Neuronal stem cell (in vitro differentiated cells): Measurements from ENCODE around the gene NF2.

ENCODE experiments used
- DNase-seq: peaks from one replicate; pipeline ENCODE4 v3.0.0-alpha.2; 2013; ENCODE audit warnings: low spot score
- H2AFZ ChIP-seq: one replicate; pipeline ENCODE4 v1.6.1; 2013; ENCODE audit warnings: mild to moderate bottlenecking, low read length, inconsistent platforms
- H2AK5ac ChIP-seq: 2 replicates; pipeline ENCODE4 v1.6.1; 2013; ENCODE audit warnings: low read depth, mild to moderate bottlenecking, inconsistent platforms, low read length, moderate library complexity, mixed read lengths
- H2BK120ac ChIP-seq: 2 replicates; pipeline ENCODE4 v1.6.1; 2013; ENCODE audit warnings: low read depth, mild to moderate bottlenecking, inconsistent platforms, low read length, moderate library complexity, mixed read lengths
- H2BK12ac ChIP-seq: one replicate; pipeline ENCODE4 v1.6.1; 2013; ENCODE audit warnings: low read length, inconsistent platforms
- H2BK15ac ChIP-seq: 2 replicates; pipeline ENCODE4 v1.6.1; 2013; ENCODE audit warnings: mild to moderate bottlenecking, low read length, inconsistent platforms, mixed read lengths
- H2BK5ac ChIP-seq: one replicate; pipeline ENCODE4 v1.6.1; 2013; ENCODE audit warnings: inconsistent platforms, mild to moderate bottlenecking, low read length, moderate library complexity
- H3K14ac ChIP-seq: one replicate; pipeline ENCODE4 v1.6.1; 2013; ENCODE audit warnings: low read length, inconsistent platforms
- H3K18ac ChIP-seq: 2 replicates; pipeline ENCODE4 v1.6.1; 2013; ENCODE audit warnings: low read length, inconsistent platforms
- H3K23ac ChIP-seq: 2 replicates; pipeline ENCODE4 v1.6.1; 2013; ENCODE audit warnings: low read depth, mild to moderate bottlenecking, mixed read lengths, low read length, inconsistent platforms; ENCODE audit not compliant: poor library complexity
- H3K27ac ChIP-seq: replicated peaks from 3 replicates; pipeline ENCODE4 v1.5.1; 2013; ENCODE audit warnings: low read length, inconsistent platforms
- H3K27me3 ChIP-seq, 3 experiments: 2 replicates each; pipeline ENCODE4 v1.6.1; 2013; ENCODE audit warnings: low read length in 3 of 3, mild to moderate bottlenecking in 2 of 3, inconsistent platforms in 1 of 3, low read depth in 1 of 3, mixed read lengths in 1 of 3, moderate library complexity in 1 of 3; ENCODE audit not compliant: control insufficient read depth in 3 of 3, insufficient read depth in 3 of 3
- H3K36me3 ChIP-seq, 2 donors: replicated peaks in 1 of 2; 2 replicates each; pipeline ENCODE4 v1.6.1; 2013; ENCODE audit warnings: low read length in 2 of 2; ENCODE audit not compliant: control insufficient read depth in 2 of 2, insufficient read depth in 2 of 2
- H3K4ac ChIP-seq: 2 replicates; pipeline ENCODE4 v1.6.1; 2013; ENCODE audit warnings: inconsistent platforms, mild to moderate bottlenecking, low read length, moderate library complexity
- H3K4me1 ChIP-seq, 2 donors: 1 replicate in 1 of 2; 2 replicates in 1 of 2; pipeline ENCODE4 v1.6.1; 2013; ENCODE audit warnings: low read length in 2 of 2, low read depth in 1 of 2; ENCODE audit not compliant: control insufficient read depth in 2 of 2, insufficient read depth in 1 of 2
- H3K4me2 ChIP-seq: one replicate; pipeline ENCODE4 v1.6.1; 2013; ENCODE audit warnings: mild to moderate bottlenecking, low read length, inconsistent platforms; ENCODE audit not compliant: insufficient read depth, poor library complexity, severe bottlenecking
- H3K4me3 ChIP-seq, 2 donors: 2 replicates each; pipeline ENCODE4 v1.5.1; 2013; ENCODE audit warnings: low read length in 2 of 2, mild to moderate bottlenecking in 2 of 2, inconsistent platforms in 1 of 2, moderate library complexity in 1 of 2
- H3K79me1 ChIP-seq: one replicate; pipeline ENCODE4 v1.6.1; 2013; ENCODE audit warnings: low read depth, mild to moderate bottlenecking, inconsistent platforms, low read length, moderate library complexity
- H3K9ac ChIP-seq: one replicate; pipeline ENCODE4 v1.6.1; 2013; ENCODE audit warnings: mild to moderate bottlenecking, low read depth, low read length, inconsistent platforms; ENCODE audit not compliant: poor library complexity
- H3K9me3 ChIP-seq, 2 donors: replicated peaks in 1 of 2; 2 replicates each; pipeline versions ENCODE3 to v1.6.1; 2013; ENCODE audit warnings: low read length in 2 of 2, mild to moderate bottlenecking in 2 of 2, inconsistent platforms in 1 of 2, low read depth in 1 of 2, mixed read lengths in 1 of 2, moderate library complexity in 1 of 2; ENCODE audit not compliant: control insufficient read depth in 2 of 2, insufficient read depth in 1 of 2
- H4K8ac ChIP-seq: one replicate; pipeline ENCODE4 v1.6.1; 2013; ENCODE audit warnings: low read depth, mild to moderate bottlenecking, inconsistent platforms, low read length, moderate library complexity
- H4K91ac ChIP-seq: one replicate; pipeline ENCODE4 v1.6.1; 2013; ENCODE audit warnings: low read length, low read depth, mild to moderate bottlenecking, inconsistent platforms; ENCODE audit not compliant: poor library complexity
- WGBS, 2 donors: extraction: QIAGEN DNeasy Blood & Tissue Kit; methylation state at CpG; one replicate each; pipeline ENCODE4 v1.1.7; 2013; ENCODE audit warnings: missing lambda C conversion rate in 2 of 2, mixed read lengths in 1 of 2; ENCODE audit not compliant: insufficient read length in 2 of 2, insufficient replicate concordance in 1 of 2; ENCODE audit errors: extremely low coverage in 2 of 2; 5-methylcytosine and 5-hydroxymethylcytosine counted together

The NF2 gene

GRCh38 chr22:29713156-29713727 is 109.8 kb downstream of the NF2 start:
- no peak overlapping the region for H4K91ac ChIP-seq
- no peak overlapping the region for H3K9ac ChIP-seq
- no CpG with 5 or more reads among the region's 8 CpGs for WGBS, 2 donors
- peak overlapping the region; percentile 74 for H3K18ac ChIP-seq
- peak overlapping the region; percentile 32 for H3K14ac ChIP-seq
- H2BK120ac ChIP-seq: no peak overlapping the region
- no peak overlapping the region for H3K27ac ChIP-seq
- peaks cover 0 to 62% (median 12%) of the 10 kb centered on the region in 3 experiments for H3K27me3 ChIP-seq
- no peaks in the 10 kb centered on the region for H3K36me3 ChIP-seq
- H2BK15ac ChIP-seq: no peak overlapping the region
- H2AK5ac ChIP-seq: no peak overlapping the region
- no peak for DNase-seq
- no peak overlapping the region for H4K8ac ChIP-seq
- no peak overlapping the region for H3K4ac ChIP-seq
- H2AFZ ChIP-seq: no peak overlapping the region
- H3K4me3 ChIP-seq: no peak overlapping the region
- peaks cover 0 to 6% of the 10 kb centered on the region in 2 donors for H3K4me1 ChIP-seq
- H2BK5ac ChIP-seq: no peak overlapping the region
- no peak overlapping the region for H3K23ac ChIP-seq
- no peak overlapping the region for H3K4me2 ChIP-seq
- H3K9me3 ChIP-seq: peaks cover 0 to 2% of the 10 kb centered on the region in 2 donors
- H3K79me1 ChIP-seq: peaks cover 2% of the 10 kb centered on the region
- no peak overlapping the region for H2BK12ac ChIP-seq

DNA sequence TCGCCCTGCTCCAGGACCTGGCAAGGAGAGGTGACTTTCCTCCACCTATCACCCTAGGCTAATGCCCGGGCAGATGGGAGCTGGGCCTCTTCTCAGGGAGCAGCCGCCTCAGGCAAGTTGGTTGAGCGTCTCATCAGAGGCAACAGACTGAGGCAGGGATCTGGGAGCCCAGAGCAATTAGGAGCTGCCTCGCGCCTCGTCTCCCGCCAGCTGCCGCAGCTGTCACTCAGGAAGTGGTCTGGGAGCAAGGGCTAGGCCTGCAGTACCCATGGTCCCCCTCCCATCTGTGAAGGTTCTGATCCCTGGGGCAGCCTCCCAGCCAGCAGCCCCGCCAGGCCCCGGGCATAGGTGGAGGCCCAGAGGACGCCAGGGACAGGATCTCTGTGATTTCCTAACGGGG is 111.8 kb downstream of the NF2 start:
- H4K91ac ChIP-seq: no peak overlapping the region
- peaks cover 0 to 6% of the 10 kb centered on the region in 2 donors for H3K4me1 ChIP-seq
- H2BK120ac ChIP-seq: no peak overlapping the region
- no peak overlapping the region for H2BK12ac ChIP-seq
- no peak overlapping the region for H3K9ac ChIP-seq
- peaks cover 10 to 72% (median 31%) of the 10 kb centered on the region in 3 experiments for H3K27me3 ChIP-seq
- no peak overlapping the region for H2AK5ac ChIP-seq
- no peak overlapping the region for H3K4me3 ChIP-seq
- no CpG with 5 or more reads among the region's 13 CpGs for WGBS, 2 donors
- H3K27ac ChIP-seq: no peak overlapping the region
- peak overlapping the region; percentile 63 for H3K18ac ChIP-seq
- peaks cover 0 to 5% of the 10 kb centered on the region in 2 donors for H3K9me3 ChIP-seq
- peak overlapping the region; percentile 33 for H3K14ac ChIP-seq
- DNase-seq: no peak
- H3K4me2 ChIP-seq: no peak overlapping the region
- no peak overlapping the region for H3K23ac ChIP-seq
- no peak overlapping the region for H2BK5ac ChIP-seq
- no peak overlapping the region for H2AFZ ChIP-seq
- peaks cover 2% of the 10 kb centered on the region for H3K79me1 ChIP-seq
- no peak overlapping the region for H3K4ac ChIP-seq
- H4K8ac ChIP-seq: no peak overlapping the region
- H3K36me3 ChIP-seq: no peaks in the 10 kb centered on the region
- no peak overlapping the region for H2BK15ac ChIP-seq

DNA sequence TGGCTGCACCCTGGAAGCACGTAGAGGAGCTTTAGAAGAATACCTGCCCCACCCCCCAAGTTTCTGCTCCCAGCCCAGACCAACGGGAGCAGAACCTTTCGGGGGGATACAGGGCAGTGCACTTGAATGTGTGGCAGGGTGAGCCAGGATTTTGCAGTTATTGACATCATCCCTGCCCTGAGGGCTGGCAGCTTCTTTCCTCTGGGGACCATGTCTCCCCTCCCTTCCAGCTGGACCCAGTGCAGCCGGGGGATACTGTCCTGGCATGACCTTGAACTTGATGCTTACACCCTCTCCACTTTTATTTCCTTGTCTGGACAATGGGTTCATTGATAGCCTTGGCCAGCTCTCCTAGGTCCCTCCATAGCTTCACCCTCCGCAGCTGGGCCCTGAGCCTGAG is 112.3 kb downstream of the NF2 start:
- Histone ChIP-seq H3K4me1 (peaks cover 0 to 6% of the 10 kb centered on the region in 2 donors), H3K9ac (no peak overlapping the region), H3K4ac (no peak overlapping the region), H4K91ac (no peak overlapping the region), H3K36me3 (no peaks in the 10 kb centered on the region), H2BK15ac (no peak overlapping the region), H2BK5ac (no peak overlapping the region), H3K9me3 (peaks cover 0 to 5% of the 10 kb centered on the region in 2 donors), H3K27ac (no peak overlapping the region), H4K8ac (no peak overlapping the region), H3K23ac (peak overlapping the region; percentile 80), H3K4me2 (no peak overlapping the region), H3K27me3 (peaks cover 13 to 72% (median 36%) of the 10 kb centered on the region in 3 experiments), H3K18ac (no peak overlapping the region), H3K79me1 (peaks cover 2% of the 10 kb centered on the region), H2AFZ (no peak overlapping the region), H2BK12ac (no peak overlapping the region), H3K14ac (no peak overlapping the region), H2BK120ac (no peak overlapping the region), H2AK5ac (no peak overlapping the region), H3K4me3 (no peak overlapping the region)
- no peak for DNase-seq
- WGBS, 2 donors: no CpG with 5 or more reads among the region's 5 CpGs

DNA sequence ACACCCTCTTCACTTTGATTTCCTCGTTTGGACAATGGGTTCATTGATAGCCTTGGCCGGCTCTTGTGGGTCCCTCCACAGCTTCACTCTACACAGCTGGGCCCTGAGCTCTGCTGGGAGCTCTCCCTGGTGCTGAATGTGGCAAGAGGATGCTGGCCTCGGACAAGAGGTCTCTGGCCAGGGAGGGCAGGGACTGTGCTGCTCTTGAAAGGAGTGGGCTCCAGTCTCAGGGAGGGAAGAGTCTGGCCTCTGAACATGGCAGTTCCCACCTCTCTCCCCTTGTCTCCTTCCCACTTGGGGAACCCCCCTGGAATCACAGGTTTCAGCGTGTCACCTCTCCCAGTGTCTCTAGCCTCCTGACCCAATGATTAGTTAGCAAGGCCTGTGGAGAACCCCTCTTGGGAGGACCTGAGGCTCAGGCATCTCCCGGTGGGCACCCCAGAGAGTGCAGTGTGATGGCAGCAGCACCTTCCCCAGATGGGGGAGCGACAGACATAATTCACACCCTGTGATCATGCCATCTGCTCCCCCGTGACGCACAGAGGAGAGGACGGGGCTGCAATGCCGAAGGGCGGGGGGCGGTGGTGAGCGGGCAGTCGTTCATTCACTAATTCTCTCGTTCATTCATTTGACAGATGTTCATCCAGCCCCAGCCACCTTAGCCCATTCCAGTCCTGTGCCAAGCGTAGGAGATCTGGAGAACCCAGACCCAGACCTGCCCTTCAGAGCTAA is 113.5 kb downstream of the NF2 start:
- Histone ChIP-seq H3K36me3 (no peaks in the 10 kb centered on the region), H3K4me3 (no peak overlapping the region), H2BK120ac (no peak overlapping the region), H2BK5ac (no peak overlapping the region), H2AFZ (no peak overlapping the region), H3K4me2 (no peak overlapping the region), H3K27ac (no peak overlapping the region), H4K8ac (no peak overlapping the region), H3K27me3 (peaks cover 18 to 73% (median 48%) of the 10 kb centered on the region in 3 experiments), H3K9me3 (peaks cover 0 to 5% of the 10 kb centered on the region in 2 donors), H3K18ac (no peak overlapping the region), H2BK12ac (no peak overlapping the region), H3K14ac (no peak overlapping the region), H2AK5ac (no peak overlapping the region), H3K4me1 (peaks cover 3 to 6% of the 10 kb centered on the region in 2 donors), H3K79me1 (peaks cover 2% of the 10 kb centered on the region), H2BK15ac (no peak overlapping the region), H4K91ac (no peak overlapping the region), H3K9ac (no peak overlapping the region), H3K4ac (no peak overlapping the region), H3K23ac (no peak overlapping the region)
- DNase-seq: peak; percentile 86
- no CpG with 5 or more reads among the region's 16 CpGs for WGBS, 2 donors
